Measurements from ENCODE around the gene SLC25A1. TPM values are rescaled to one million over a fixed set of nuclear protein-coding genes. Genes with fewer than 3 reads are reported as not detected.
A peak's percentile ranks its signal among the peaks of the same experiment; 100 is the strongest.

Gene SLC25A1
- total RNA-seq = 100 to 1,000 TPM; 111 to 119 TPM
- 113 TPM for polyA plus RNA-seq (2013, experiment 1 of 2)
- 109 TPM for polyA plus RNA-seq (2013, experiment 2 of 2)
- long read RNA-seq, experiment 1, transcript SLC25A1-202 (9 exons, 1,514 nt) = minor isoform, 9 of 95 reads
- long read RNA-seq, experiment 1, transcript SLC25A1-201 (9 exons, 1,648 nt) = major isoform, 55 of 95 reads
- long read RNA-seq, experiment 1, partial matches to known transcripts = 20 of 95 reads
- long read RNA-seq, experiment 1, other reads (novel, unspliced or antisense) = 11 of 95 reads
- long read RNA-seq, experiment 2, transcript SLC25A1-201 (9 exons, 1,648 nt) = major isoform, 231 of 309 reads
- long read RNA-seq, experiment 2, transcript SLC25A1-202 (9 exons, 1,514 nt) = minor isoform, 26 of 309 reads
- long read RNA-seq, experiment 2, partial matches to known transcripts = 23 of 309 reads
- long read RNA-seq, experiment 2, other reads (novel, unspliced or antisense) = 29 of 309 reads
- long read RNA-seq, experiment 3, transcript SLC25A1-201 (9 exons, 1,648 nt) = major isoform, 231 of 309 reads
- long read RNA-seq, experiment 3, transcript SLC25A1-202 (9 exons, 1,514 nt) = minor isoform, 50 of 309 reads
- long read RNA-seq, experiment 3, partial matches to known transcripts = 6 of 309 reads
- long read RNA-seq, experiment 3, other reads (novel, unspliced or antisense) = 22 of 309 reads
- long read RNA-seq, experiment 4, transcript SLC25A1-202 (9 exons, 1,514 nt) = major isoform, 27 of 44 reads
- long read RNA-seq, experiment 4, partial matches to known transcripts = 11 of 44 reads
- long read RNA-seq, experiment 4, other reads (novel, unspliced or antisense) = 6 of 44 reads

- Mint-ChIP-seq H3K27me3 (ENCODE audit: insufficient read depth) (no peaks in the 10 kb centered on the region), H3K27ac (peak within 1 kb of the TSS; percentile 83), H3K9me3 (no peaks in the 10 kb centered on the region), H3K4me3 (peak within 1 kb of the TSS; percentile 65), H3K4me1 (peaks cover 5% of the 10 kb centered on the region), H3K36me3 (ENCODE audit: low read depth) (peaks cover 8% of the 10 kb centered on the region)
- H3K36me3 ChIP-seq (ENCODE audit: control insufficient read depth, insufficient read depth, low read length) = no peaks in the 10 kb centered on the region
- TF ChIP-seq CTCF (conservative IDR thresholded peaks at IDR 0.05) = no peak
- H3K4me1 ChIP-seq (ENCODE audit: control insufficient read depth, insufficient read depth, low read length) = no peaks in the 10 kb centered on the region
- peak; percentile 97 for DNase-seq
- 0% methylated on average over 25 to 86 of the region's 86 CpGs for WGBS, 2 experiments (ENCODE audit: insufficient coverage in 1 of 2, insufficient read length in 1 of 2)
- H3K9me3 ChIP-seq (ENCODE audit: control insufficient read depth, low read length) = no peaks in the 10 kb centered on the region
- peak within 1 kb of the TSS; percentile 63 for H3K27ac ChIP-seq (ENCODE audit: low read depth, low read length)
- no peaks in the 10 kb centered on the region for H3K27me3 ChIP-seq (ENCODE audit: control insufficient read depth, insufficient read depth, low read length, poor library complexity, severe bottlenecking)
- peak within 1 kb of the TSS; percentile 86 for H3K4me3 ChIP-seq (ENCODE audit: low read length)
- H3K9ac ChIP-seq (ENCODE audit: extremely low read depth, low read length, poor library complexity, severe bottlenecking) = peak within 1 kb of the TSS; percentile 51
Measured at GRCh38 chr22:19178657-19179496, at the start of gene SLC25A1. Gene SLC25A1, minus strand, starts transcription at chr22:19178736. Its CDS starts 63 bp downstream, at chr22:19178673.

- H3K36me3 ChIP-seq (ENCODE audit: control insufficient read depth, insufficient read depth, low read length) = peaks cover 4% of the 10 kb centered on the region
- peaks cover 32% of the 10 kb centered on the region for H3K36me3 Mint-ChIP-seq (ENCODE audit: low read depth)
- no peak for DNase-seq
Measured at GRCh38 chr22:19228179-19228578, 49.6 kb upstream of the SLC25A1 start.

More at GRCh38 chr22:19228179-19228578, 49.6 kb upstream of the SLC25A1 start:
- Histone ChIP-seq H3K4me1 (ENCODE audit: control insufficient read depth, insufficient read depth, low read length) (no peaks in the 10 kb centered on the region), H3K27ac (ENCODE audit: low read depth, low read length) (no peak overlapping the region), H3K9ac (ENCODE audit: extremely low read depth, low read length, poor library complexity, severe bottlenecking) (no peak overlapping the region), H3K4me3 (ENCODE audit: low read length) (no peak overlapping the region), H3K27me3 (ENCODE audit: control insufficient read depth, insufficient read depth, low read length, poor library complexity, severe bottlenecking) (no peaks in the 10 kb centered on the region), H3K9me3 (ENCODE audit: control insufficient read depth, low read length) (no peaks in the 10 kb centered on the region)
- TF ChIP-seq CTCF (conservative IDR thresholded peaks at IDR 0.05) = no peak
- H3K4me3 Mint-ChIP-seq = no peak overlapping the region
- H3K27ac Mint-ChIP-seq = no peak overlapping the region
- peaks cover 5% of the 10 kb centered on the region for H3K4me1 Mint-ChIP-seq
- H3K27me3 Mint-ChIP-seq (ENCODE audit: insufficient read depth) = no peaks in the 10 kb centered on the region
- WGBS, 2 experiments (ENCODE audit: insufficient coverage in 1 of 2, insufficient read length in 1 of 2) = 97 to 100% methylated on average over 2 to 4 of the region's 4 CpGs
- no peaks in the 10 kb centered on the region for H3K9me3 Mint-ChIP-seq
